A549 (cell line): ENCODE data around the gene PROX1. TPM values are rescaled to one million over a fixed set of nuclear protein-coding genes. Genes with fewer than 3 reads are reported as not detected.

Experiments
- ATAC-seq, 2 experiments: fragments of 200-7000 bp in 1 of 2; fragments of >200 bp in 1 of 2; cut with Nextera tagmentation in 1 of 2; cut with Tn5 transposase in 1 of 2; 3 replicates each; pipeline versions ENCODE4 v1.8.0 to v1.9.1; 2018 to 2020; ENCODE audit warnings: mild to moderate bottlenecking in 1 of 2, moderate library complexity in 1 of 2
- CTCF ChIA-PET: fragments of 300-600 bp; sonication (Branson Sonifier 250); formaldehyde crosslinking; extraction: SDS; loops from one replicate; lab custom pipeline; 2021; ENCODE audit warnings: antibody characterized with exemption, inconsistent platforms; lab: Yijun Ruan, JAX
- POLR2A ChIA-PET: fragments of 350-600 bp; formaldehyde crosslinking; extraction: SDS; loops from one replicate; lab custom pipeline; 2021; ENCODE audit warnings: antibody characterized with exemption, inconsistent platforms; lab: Yijun Ruan, JAX
- DNase-seq, 2 experiments: peaks; one replicate each; pipeline versions ENCODE4 v3.0.0 to v3.0.0-alpha.2; 2011 to 2016; ENCODE audit warnings: low read depth in 1 of 2, low spot score in 1 of 2
- FAIRE-seq: peaks from 2 replicates; lab custom pipeline; 2011; peaks lifted over from hg19 to GRCh38; lab: Jason Lieb, UNC
- H3K27ac ChIP-seq, 2 experiments: fragments of >200 bp; sonication (Bioruptor Twin); formaldehyde crosslinking; 3 replicates each; pipeline ENCODE4 v1.5.1; 2016 to 2017
- H3K4me1 ChIP-seq: fragments of >200 bp; sonication (Bioruptor Twin); formaldehyde crosslinking; 3 replicates; pipeline ENCODE4 v1.6.1; 2016
- H3K4me2 ChIP-seq: fragments of >200 bp; sonication (Bioruptor Twin); formaldehyde crosslinking; 3 replicates; pipeline ENCODE4 v1.6.1; 2016
- H3K4me3 ChIP-seq: fragments of >200 bp; sonication (Bioruptor Twin); formaldehyde crosslinking; 3 replicates; pipeline ENCODE4 v1.5.1; 2016
- H3K9me3 ChIP-seq: fragments of >200 bp; sonication (Bioruptor Twin); formaldehyde crosslinking; 3 replicates; pipeline ENCODE4 v1.6.1; 2016
- CBX2 ChIP-seq: fragments of 200-600 bp; sonication (generic); IDR thresholded peaks from 2 replicates; pipeline ENCODE4 v1.6.1; 2016; ENCODE audit warnings: low read depth, mild to moderate bottlenecking, borderline replicate concordance
- CEBPB ChIP-seq, 2 experiments: fragments of >200 bp in 1 of 2; sonication (Bioruptor Twin) in 1 of 2; formaldehyde crosslinking in 1 of 2; IDR thresholded peaks; 2 replicates each; pipeline ENCODE4 v1.6.1; 2012 to 2016
- CHD4 ChIP-seq: fragments of 200-600 bp; sonication (generic); IDR thresholded peaks from 2 replicates; pipeline ENCODE4 v1.6.1; 2016; ENCODE audit warnings: antibody characterized with exemption, mild to moderate bottlenecking, borderline replicate concordance
- EHF ChIP-seq: fragments of 250-450 bp; sonication (Bioruptor Pico); IDR thresholded peaks from 2 replicates; pipeline ENCODE4 v1.5.0; 2020; ENCODE audit warnings: mild to moderate bottlenecking
- EHMT2 ChIP-seq: fragments of 200-600 bp; sonication (generic); IDR thresholded peaks from 2 replicates; pipeline ENCODE4 v1.6.1; 2016; ENCODE audit warnings: antibody characterized with exemption, low read depth, mild to moderate bottlenecking, moderate library complexity
- ESRRA ChIP-seq: fragments of 150-350 bp; IDR thresholded peaks from 2 replicates; pipeline ENCODE4 v1.6.1; 2014; ENCODE audit warnings: mild to moderate bottlenecking, low read length, borderline replicate concordance
- FOSL2 ChIP-seq, 2 experiments: fragments of 450-650 bp in 1 of 2; fragments of >200 bp in 1 of 2; sonication (Bioruptor Twin) in 1 of 2; formaldehyde crosslinking; IDR thresholded peaks; 2 replicates each; pipeline versions ENCODE4 v1.5.0 to v1.6.1; 2016 to 2020; ENCODE audit warnings: mild to moderate bottlenecking in 1 of 2, moderate library complexity in 1 of 2
- HDAC2 ChIP-seq: fragments of 200-600 bp; sonication (generic); IDR thresholded peaks from 2 replicates; pipeline ENCODE4 v1.6.1; 2016
- HEYL ChIP-seq: fragments of 250-450 bp; sonication (Bioruptor Pico); IDR thresholded peaks from 2 replicates; pipeline ENCODE4 v1.8.0; 2021; ENCODE audit warnings: mild to moderate bottlenecking, moderate library complexity
- HOXA7 ChIP-seq: fragments of 250-450 bp; sonication (Bioruptor Pico); IDR thresholded peaks from 2 replicates; pipeline ENCODE4 v1.5.0; 2020; ENCODE audit warnings: mild to moderate bottlenecking, moderate library complexity
- KDM5A ChIP-seq: fragments of 200-600 bp; sonication (generic); IDR thresholded peaks from 2 replicates; pipeline ENCODE4 v1.6.1; 2016; ENCODE audit warnings: antibody characterized with exemption, mild to moderate bottlenecking
- MYC ChIP-seq: IDR thresholded peaks from 2 replicates; pipeline ENCODE4 v1.6.1; 2012; ENCODE audit warnings: mild to moderate bottlenecking, inconsistent platforms, low read length, improper control_type of control experiment, borderline replicate concordance
- NPAS2 ChIP-seq: fragments of 250-450 bp; sonication (Bioruptor Pico); IDR thresholded peaks from 2 replicates; pipeline ENCODE4 v1.8.0; 2022; ENCODE audit warnings: mild to moderate bottlenecking, moderate library complexity, borderline replicate concordance
- NR3C1 ChIP-seq: fragments of >200 bp; sonication (Bioruptor Twin); formaldehyde crosslinking; IDR thresholded peaks from 3 replicates; pipeline ENCODE4 v1.6.1; 2017
- POLR2AphosphoS2 ChIP-seq: conservative IDR thresholded peaks from 2 replicates; pipeline ENCODE4 v1.6.1; 2012; ENCODE audit warnings: low read length, improper control_type of control experiment, inconsistent platforms
- ZC3H11A ChIP-seq: fragments of 450-650 bp; IDR thresholded peaks from 2 replicates; pipeline ENCODE4 v1.6.1; 2014; ENCODE audit warnings: antibody characterized with exemption, mild to moderate bottlenecking
- WGBS: methylation state at CpG from one replicate; pipeline ENCODE4 v1.1.6; 2017; ENCODE audit errors: missing lambda C conversion rate; 5-methylcytosine and 5-hydroxymethylcytosine counted together
- polyA plus RNA-seq, 4 experiments: library from polyadenylated mRNA; depleted of rRNA in 3 of 4; stranded (reverse); fragments of >200 nt; fragmentation: RNase III in 1 of 4; extraction: RNeasy Plus Mini Kit Qiagen cat#74134 plus additional on column Dnase treatment in 1 of 4; gene quantifications; 2 replicates in 3 of 4; 3 replicates in 1 of 4; pipeline ENCODE4 v1.2.3, GENCODE V29; 2011 to 2017
- TF ChIP-seq, protein P1 (sequence below): fragments of >200 bp; sonication (Bioruptor Twin); formaldehyde crosslinking; IDR thresholded peaks from 2 replicates; pipeline ENCODE4 v1.6.1; 2016
- TF ChIP-seq, protein P2 (sequence below): IDR thresholded peaks from 2 replicates; pipeline ENCODE4 v1.6.1; 2012; ENCODE audit warnings: low read depth, borderline replicate concordance
- TF ChIP-seq, protein P3 (sequence below): fragments of 250-450 bp; sonication (Bioruptor Pico); IDR thresholded peaks from 2 replicates; pipeline ENCODE4 v1.5.0; 2021; ENCODE audit warnings: mild to moderate bottlenecking, moderate library complexity, borderline replicate concordance
- TF ChIP-seq, protein P4 (sequence below): fragments of 250-450 bp; sonication (Bioruptor Pico); IDR thresholded peaks from 2 replicates; pipeline ENCODE4 v1.5.0; 2020; ENCODE audit warnings: low read depth, mild to moderate bottlenecking, moderate library complexity
- TF ChIP-seq, protein P5 (sequence below): fragments of 200-600 bp; sonication (generic); IDR thresholded peaks from 2 replicates; pipeline ENCODE4 v1.6.1; 2016; ENCODE audit warnings: antibody characterized with exemption, mild to moderate bottlenecking, moderate library complexity
- TF ChIP-seq, protein P6 (sequence below): IDR thresholded peaks from 2 replicates; pipeline ENCODE4 v1.6.1; 2012

The PROX1 gene
- polyA plus RNA-seq, 2 of the 4 experiments (the other 2 are of a cell fraction): 0.01 to 0.06 TPM

DNA sequence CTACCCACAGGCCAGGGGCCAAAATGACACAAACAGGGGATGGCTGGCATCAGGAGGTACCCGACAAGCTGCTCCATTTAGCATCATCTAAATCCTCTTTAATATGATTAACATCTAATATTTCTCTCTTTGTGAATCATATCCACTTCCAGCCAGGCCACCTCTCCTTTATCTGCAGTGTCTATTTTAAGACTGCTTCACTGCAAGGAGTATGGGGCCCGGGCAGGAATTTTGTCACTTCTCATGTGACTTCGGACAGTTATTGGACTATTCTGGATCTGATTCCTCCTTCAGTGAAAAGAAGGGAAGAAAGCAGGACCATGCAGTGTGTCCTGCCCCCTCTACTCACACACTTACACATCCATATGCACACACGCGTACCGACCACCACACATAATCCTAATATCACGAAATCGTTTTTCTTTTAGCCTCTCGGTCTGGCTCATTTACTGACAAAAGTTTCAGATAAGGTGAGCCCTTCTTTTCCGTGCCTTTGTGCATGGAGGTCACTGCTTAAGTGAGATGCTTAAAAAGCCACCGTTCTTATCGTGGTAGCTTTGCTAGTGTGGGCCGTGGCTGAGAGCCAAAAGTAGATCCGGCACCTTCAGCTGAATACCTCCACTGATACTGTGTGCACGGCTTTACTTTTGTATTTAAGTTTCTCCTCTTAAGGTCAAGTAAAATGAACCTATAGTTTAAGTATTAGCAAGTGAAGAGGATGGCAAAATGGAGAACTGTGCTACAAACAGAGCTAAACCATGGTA lies 26.0 kb downstream of the PROX1 start:
- FAIRE-seq: no peak
- Histone ChIP-seq H3K4me1 (no peaks in the 10 kb centered on the region), H3K9me3 (no peaks in the 10 kb centered on the region), H3K27ac (no peak overlapping the region), H3K4me3 (no peak overlapping the region), H3K4me2 (no peak overlapping the region)
- DNase-seq: no peak
- POLR2A ChIA-PET: no interaction called here
- ATAC-seq: no peak
- WGBS: 46% methylated on average over 15 of the region's 15 CpGs
- CTCF ChIA-PET: no interaction called here
- TF ChIP-seq, protein P1, sequence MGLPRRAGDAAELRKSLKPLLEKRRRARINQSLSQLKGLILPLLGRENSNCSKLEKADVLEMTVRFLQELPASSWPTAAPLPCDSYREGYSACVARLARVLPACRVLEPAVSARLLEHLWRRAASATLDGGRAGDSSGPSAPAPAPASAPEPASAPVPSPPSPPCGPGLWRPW: no peak
- TF ChIP-seq FOSL2 (IDR thresholded peaks at IDR 0.05) (no peak), FOSL2 (CRISPR knock-in tag; IDR thresholded peaks at IDR 0.05) (no peak), HDAC2 (no peak), EHF (CRISPR knock-in tag) (no peak), ZC3H11A (no peak), NR3C1 (no peak), NPAS2 (no peak), KDM5A (no peak), CHD4 (no peak), CEBPB (IDR thresholded peaks at IDR 0.05) (no peak)
- TF ChIP-seq, protein P2, sequence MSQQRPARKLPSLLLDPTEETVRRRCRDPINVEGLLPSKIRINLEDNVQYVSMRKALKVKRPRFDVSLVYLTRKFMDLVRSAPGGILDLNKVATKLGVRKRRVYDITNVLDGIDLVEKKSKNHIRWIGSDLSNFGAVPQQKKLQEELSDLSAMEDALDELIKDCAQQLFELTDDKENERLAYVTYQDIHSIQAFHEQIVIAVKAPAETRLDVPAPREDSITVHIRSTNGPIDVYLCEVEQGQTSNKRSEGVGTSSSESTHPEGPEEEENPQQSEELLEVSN: no peak
- TF ChIP-seq, protein P3, sequence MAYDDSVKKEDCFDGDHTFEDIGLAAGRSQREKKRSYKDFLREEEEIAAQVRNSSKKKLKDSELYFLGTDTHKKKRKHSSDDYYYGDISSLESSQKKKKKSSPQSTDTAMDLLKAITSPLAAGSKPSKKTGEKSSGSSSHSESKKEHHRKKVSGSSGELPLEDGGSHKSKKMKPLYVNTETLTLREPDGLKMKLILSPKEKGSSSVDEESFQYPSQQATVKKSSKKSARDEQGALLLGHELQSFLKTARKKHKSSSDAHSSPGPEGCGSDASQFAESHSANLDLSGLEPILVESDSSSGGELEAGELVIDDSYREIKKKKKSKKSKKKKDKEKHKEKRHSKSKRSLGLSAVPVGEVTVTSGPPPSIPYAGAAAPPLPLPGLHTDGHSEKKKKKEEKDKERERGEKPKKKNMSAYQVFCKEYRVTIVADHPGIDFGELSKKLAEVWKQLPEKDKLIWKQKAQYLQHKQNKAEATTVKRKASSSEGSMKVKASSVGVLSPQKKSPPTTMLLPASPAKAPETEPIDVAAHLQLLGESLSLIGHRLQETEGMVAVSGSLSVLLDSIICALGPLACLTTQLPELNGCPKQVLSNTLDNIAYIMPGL (CRISPR knock-in tag): no peak
- TF ChIP-seq, protein P4, sequence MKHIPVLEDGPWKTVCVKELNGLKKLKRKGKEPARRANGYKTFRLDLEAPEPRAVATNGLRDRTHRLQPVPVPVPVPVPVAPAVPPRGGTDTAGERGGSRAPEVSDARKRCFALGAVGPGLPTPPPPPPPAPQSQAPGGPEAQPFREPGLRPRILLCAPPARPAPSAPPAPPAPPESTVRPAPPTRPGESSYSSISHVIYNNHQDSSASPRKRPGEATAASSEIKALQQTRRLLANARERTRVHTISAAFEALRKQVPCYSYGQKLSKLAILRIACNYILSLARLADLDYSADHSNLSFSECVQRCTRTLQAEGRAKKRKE: no peak

DNA sequence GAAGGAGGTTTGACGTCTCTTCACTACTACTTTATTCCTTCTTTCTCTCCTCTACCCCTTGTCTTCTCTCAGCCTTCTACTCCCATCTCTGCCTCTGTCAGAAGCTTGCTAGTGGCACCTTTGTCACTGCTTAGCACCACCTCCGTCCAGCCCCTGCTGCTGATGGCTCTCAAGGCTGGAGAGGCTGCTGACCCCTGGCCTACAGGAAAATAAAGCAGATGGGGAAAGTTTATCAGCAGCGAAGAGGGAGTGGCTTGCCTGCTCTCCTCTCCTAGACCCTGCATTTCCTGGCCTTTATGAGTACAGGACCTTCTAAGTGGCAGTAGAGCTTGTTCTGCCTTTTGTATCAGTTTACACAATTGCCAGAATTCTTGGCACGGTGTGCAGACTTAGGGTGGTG lies 27.0 kb downstream of the PROX1 start:
- no peak for FAIRE-seq
- ChIA-PET CTCF (no interaction called here), POLR2A (no interaction called here)

More for the DNA sequence above, 27.0 kb downstream of the PROX1 start:
- Histone ChIP-seq H3K27ac (no peak overlapping the region), H3K4me3 (no peak overlapping the region), H3K4me1 (no peaks in the 10 kb centered on the region), H3K4me2 (no peak overlapping the region), H3K9me3 (no peaks in the 10 kb centered on the region)
- TF ChIP-seq HEYL (CRISPR knock-in tag): no peak
- no peak for TF ChIP-seq POLR2AphosphoS2
- TF ChIP-seq, protein P5, sequence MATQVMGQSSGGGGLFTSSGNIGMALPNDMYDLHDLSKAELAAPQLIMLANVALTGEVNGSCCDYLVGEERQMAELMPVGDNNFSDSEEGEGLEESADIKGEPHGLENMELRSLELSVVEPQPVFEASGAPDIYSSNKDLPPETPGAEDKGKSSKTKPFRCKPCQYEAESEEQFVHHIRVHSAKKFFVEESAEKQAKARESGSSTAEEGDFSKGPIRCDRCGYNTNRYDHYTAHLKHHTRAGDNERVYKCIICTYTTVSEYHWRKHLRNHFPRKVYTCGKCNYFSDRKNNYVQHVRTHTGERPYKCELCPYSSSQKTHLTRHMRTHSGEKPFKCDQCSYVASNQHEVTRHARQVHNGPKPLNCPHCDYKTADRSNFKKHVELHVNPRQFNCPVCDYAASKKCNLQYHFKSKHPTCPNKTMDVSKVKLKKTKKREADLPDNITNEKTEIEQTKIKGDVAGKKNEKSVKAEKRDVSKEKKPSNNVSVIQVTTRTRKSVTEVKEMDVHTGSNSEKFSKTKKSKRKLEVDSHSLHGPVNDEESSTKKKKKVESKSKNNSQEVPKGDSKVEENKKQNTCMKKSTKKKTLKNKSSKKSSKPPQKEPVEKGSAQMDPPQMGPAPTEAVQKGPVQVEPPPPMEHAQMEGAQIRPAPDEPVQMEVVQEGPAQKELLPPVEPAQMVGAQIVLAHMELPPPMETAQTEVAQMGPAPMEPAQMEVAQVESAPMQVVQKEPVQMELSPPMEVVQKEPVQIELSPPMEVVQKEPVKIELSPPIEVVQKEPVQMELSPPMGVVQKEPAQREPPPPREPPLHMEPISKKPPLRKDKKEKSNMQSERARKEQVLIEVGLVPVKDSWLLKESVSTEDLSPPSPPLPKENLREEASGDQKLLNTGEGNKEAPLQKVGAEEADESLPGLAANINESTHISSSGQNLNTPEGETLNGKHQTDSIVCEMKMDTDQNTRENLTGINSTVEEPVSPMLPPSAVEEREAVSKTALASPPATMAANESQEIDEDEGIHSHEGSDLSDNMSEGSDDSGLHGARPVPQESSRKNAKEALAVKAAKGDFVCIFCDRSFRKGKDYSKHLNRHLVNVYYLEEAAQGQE: no peak
- no peak for TF ChIP-seq HOXA7 (CRISPR knock-in tag)
- TF ChIP-seq, protein P3 (CRISPR knock-in tag): no peak
- no peak for TF ChIP-seq EHMT2
- no peak for TF ChIP-seq HDAC2
- no peak for TF ChIP-seq ESRRA
- TF ChIP-seq CEBPB (IDR thresholded peaks at IDR 0.05): no peak
- no peak for TF ChIP-seq MYC
- no peak for TF ChIP-seq CBX2
- TF ChIP-seq, protein P6, sequence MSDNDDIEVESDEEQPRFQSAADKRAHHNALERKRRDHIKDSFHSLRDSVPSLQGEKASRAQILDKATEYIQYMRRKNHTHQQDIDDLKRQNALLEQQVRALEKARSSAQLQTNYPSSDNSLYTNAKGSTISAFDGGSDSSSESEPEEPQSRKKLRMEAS: no peak
- 59% methylated on average over 4 of the region's 4 CpGs for WGBS
- DNase-seq (no peak), ATAC-seq (no peak)
